ENCODE results near the gene METTL4.
"Not testable (repeated sequence)": the region's sequence is repeated elsewhere in the genome, so short reads cannot be mapped to it uniquely, and the experiment has no call there.

METTL4 gene

GRCh38 chr18:2524794-2525198 lies 46.5 kb downstream of the METTL4 start:
- not testable (repeated sequence) for DNase-seq (ENCODE audit: low spot score); H3K4me3 Mint-ChIP-seq; H3K4me1 Mint-ChIP-seq (ENCODE audit: low read depth); H3K36me3 Mint-ChIP-seq (ENCODE audit: low read depth); H3K27ac Mint-ChIP-seq; H3K27me3 Mint-ChIP-seq (ENCODE audit: low read depth); H3K9me3 Mint-ChIP-seq

GRCh38 chr18:2522112-2522511 lies 49.2 kb downstream of the METTL4 start:
- Mint-ChIP-seq H3K27ac (no peak overlapping the region), H3K4me1 (ENCODE audit: low read depth) (no peaks in the 10 kb centered on the region), H3K9me3 (no peaks in the 10 kb centered on the region), H3K36me3 (ENCODE audit: low read depth) (no peaks in the 10 kb centered on the region), H3K4me3 (no peak overlapping the region), H3K27me3 (ENCODE audit: low read depth) (no peaks in the 10 kb centered on the region)
- DNase-seq (ENCODE audit: low spot score), result no peak

- Mint-ChIP-seq H3K27me3 (ENCODE audit: low read depth) (no peaks in the 10 kb centered on the region), H3K9me3 (no peaks in the 10 kb centered on the region), H3K4me1 (ENCODE audit: low read depth) (peaks cover 11% of the 10 kb centered on the region), H3K36me3 (ENCODE audit: low read depth) (peaks cover 2% of the 10 kb centered on the region), H3K4me3 (no peak overlapping the region), H3K27ac (no peak overlapping the region)
- no peak for DNase-seq (ENCODE audit: low spot score)
These were observed 52.8 kb downstream of the METTL4 start for GRCh38 chr18:2518473-2518872.

- H3K4me3 Mint-ChIP-seq, result no peak overlapping the region
- peaks cover 11% of the 10 kb centered on the region for H3K4me1 Mint-ChIP-seq (ENCODE audit: low read depth)
- H3K36me3 Mint-ChIP-seq (ENCODE audit: low read depth), result peaks cover 2% of the 10 kb centered on the region
- H3K9me3 Mint-ChIP-seq, result no peaks in the 10 kb centered on the region
- no peak overlapping the region for H3K27ac Mint-ChIP-seq
- peak; percentile 12 for DNase-seq (ENCODE audit: low spot score)
- no peaks in the 10 kb centered on the region for H3K27me3 Mint-ChIP-seq (ENCODE audit: low read depth)
These were observed 55.2 kb downstream of the METTL4 start for GRCh38 chr18:2515908-2516625.

- no peak overlapping the region for H3K27ac Mint-ChIP-seq
- no peaks in the 10 kb centered on the region for H3K9me3 Mint-ChIP-seq
- H3K36me3 Mint-ChIP-seq (ENCODE audit: low read depth), result peaks cover 2% of the 10 kb centered on the region
- H3K4me1 Mint-ChIP-seq (ENCODE audit: low read depth), result peaks cover 11% of the 10 kb centered on the region
- H3K27me3 Mint-ChIP-seq (ENCODE audit: low read depth), result no peaks in the 10 kb centered on the region
- no peak for DNase-seq (ENCODE audit: low spot score)
- no peak overlapping the region for H3K4me3 Mint-ChIP-seq
These were observed 56.0 kb downstream of the METTL4 start for GRCh38 chr18:2515171-2515787.

- no peak overlapping the region for H3K27ac Mint-ChIP-seq
- no peak overlapping the region for H3K4me3 Mint-ChIP-seq
- DNase-seq (ENCODE audit: low spot score), result no peak
- no peaks in the 10 kb centered on the region for H3K27me3 Mint-ChIP-seq (ENCODE audit: low read depth)
- no peaks in the 10 kb centered on the region for H3K9me3 Mint-ChIP-seq
- H3K36me3 Mint-ChIP-seq (ENCODE audit: low read depth), result peaks cover 2% of the 10 kb centered on the region
- H3K4me1 Mint-ChIP-seq (ENCODE audit: low read depth), result peaks cover 11% of the 10 kb centered on the region
These were observed 57.7 kb downstream of the METTL4 start for GRCh38 chr18:2513616-2514015.

- H3K4me1 Mint-ChIP-seq (ENCODE audit: low read depth), result peaks cover 11% of the 10 kb centered on the region
- no peak overlapping the region for H3K4me3 Mint-ChIP-seq
- no peaks in the 10 kb centered on the region for H3K9me3 Mint-ChIP-seq
- no peak for DNase-seq (ENCODE audit: low spot score)
- no peaks in the 10 kb centered on the region for H3K27me3 Mint-ChIP-seq (ENCODE audit: low read depth)
- no peak overlapping the region for H3K27ac Mint-ChIP-seq
- H3K36me3 Mint-ChIP-seq (ENCODE audit: low read depth), result peaks cover 2% of the 10 kb centered on the region
These were observed 59.2 kb downstream of the METTL4 start for GRCh38 chr18:2512059-2512458.

GRCh38 chr18:2511451-2511850 lies 59.9 kb downstream of the METTL4 start:
- Mint-ChIP-seq H3K36me3 (ENCODE audit: low read depth) (no peaks in the 10 kb centered on the region), H3K4me1 (ENCODE audit: low read depth) (peaks cover 11% of the 10 kb centered on the region), H3K27ac (no peak overlapping the region), H3K27me3 (ENCODE audit: low read depth) (no peaks in the 10 kb centered on the region), H3K9me3 (no peaks in the 10 kb centered on the region), H3K4me3 (no peak overlapping the region)
- DNase-seq (ENCODE audit: low spot score), result no peak

- no peak for DNase-seq (ENCODE audit: low spot score)
- peaks cover 2% of the 10 kb centered on the region for H3K4me1 Mint-ChIP-seq (ENCODE audit: low read depth)
- H3K36me3 Mint-ChIP-seq (ENCODE audit: low read depth), result no peaks in the 10 kb centered on the region
- H3K9me3 Mint-ChIP-seq, result no peaks in the 10 kb centered on the region
- H3K27ac Mint-ChIP-seq, result no peak overlapping the region
- no peak overlapping the region for H3K4me3 Mint-ChIP-seq
- no peaks in the 10 kb centered on the region for H3K27me3 Mint-ChIP-seq (ENCODE audit: low read depth)
These were observed 60.9 kb downstream of the METTL4 start for GRCh38 chr18:2510416-2510815.

GRCh38 chr18:2508678-2509077 lies 62.6 kb downstream of the METTL4 start:
- Mint-ChIP-seq H3K27ac (no peak overlapping the region), H3K36me3 (ENCODE audit: low read depth) (no peaks in the 10 kb centered on the region), H3K4me3 (no peak overlapping the region), H3K27me3 (ENCODE audit: low read depth) (no peaks in the 10 kb centered on the region), H3K9me3 (no peaks in the 10 kb centered on the region), H3K4me1 (ENCODE audit: low read depth) (no peaks in the 10 kb centered on the region)
- no peak for DNase-seq (ENCODE audit: low spot score)

- no peaks in the 10 kb centered on the region for H3K9me3 Mint-ChIP-seq
- no peak overlapping the region for H3K27ac Mint-ChIP-seq
- H3K27me3 Mint-ChIP-seq (ENCODE audit: low read depth), result peaks cover under 1% of the 10 kb centered on the region
- H3K36me3 Mint-ChIP-seq (ENCODE audit: low read depth), result no peaks in the 10 kb centered on the region
- no peak overlapping the region for H3K4me3 Mint-ChIP-seq
- DNase-seq (ENCODE audit: low spot score), result no peak
- no peaks in the 10 kb centered on the region for H3K4me1 Mint-ChIP-seq (ENCODE audit: low read depth)
These were observed 63.1 kb downstream of the METTL4 start for GRCh38 chr18:2508155-2508554.

GRCh38 chr18:2504642-2505041 lies 66.7 kb downstream of the METTL4 start:
- H3K36me3 Mint-ChIP-seq (ENCODE audit: low read depth), result no peaks in the 10 kb centered on the region
- H3K9me3 Mint-ChIP-seq, result no peaks in the 10 kb centered on the region
- no peaks in the 10 kb centered on the region for H3K4me1 Mint-ChIP-seq (ENCODE audit: low read depth)
- no peak overlapping the region for H3K27ac Mint-ChIP-seq
- no peak for DNase-seq (ENCODE audit: low spot score)
- no peak overlapping the region for H3K4me3 Mint-ChIP-seq
- H3K27me3 Mint-ChIP-seq (ENCODE audit: low read depth), result peaks cover 6% of the 10 kb centered on the region

- H3K27ac Mint-ChIP-seq, result no peak overlapping the region
- H3K36me3 Mint-ChIP-seq (ENCODE audit: low read depth), result no peaks in the 10 kb centered on the region
- no peaks in the 10 kb centered on the region for H3K4me1 Mint-ChIP-seq (ENCODE audit: low read depth)
- DNase-seq (ENCODE audit: low spot score), result no peak
- H3K4me3 Mint-ChIP-seq, result no peak overlapping the region
- H3K9me3 Mint-ChIP-seq, result no peaks in the 10 kb centered on the region
- H3K27me3 Mint-ChIP-seq (ENCODE audit: low read depth), result peaks cover 6% of the 10 kb centered on the region
These were observed 68.4 kb downstream of the METTL4 start for GRCh38 chr18:2502880-2503279.

GRCh38 chr18:2502394-2502793 lies 68.9 kb downstream of the METTL4 start:
- Mint-ChIP-seq H3K36me3 (ENCODE audit: low read depth) (no peaks in the 10 kb centered on the region), H3K27me3 (ENCODE audit: low read depth) (peaks cover 6% of the 10 kb centered on the region), H3K4me3 (no peak overlapping the region), H3K9me3 (no peaks in the 10 kb centered on the region), H3K27ac (no peak overlapping the region), H3K4me1 (ENCODE audit: low read depth) (no peaks in the 10 kb centered on the region)
- no peak for DNase-seq (ENCODE audit: low spot score)

- Mint-ChIP-seq H3K4me1 (ENCODE audit: low read depth) (no peaks in the 10 kb centered on the region), H3K4me3 (no peak overlapping the region), H3K27ac (no peak overlapping the region), H3K27me3 (ENCODE audit: low read depth) (peaks cover 2% of the 10 kb centered on the region), H3K36me3 (ENCODE audit: low read depth) (no peaks in the 10 kb centered on the region), H3K9me3 (no peaks in the 10 kb centered on the region)
- no peak for DNase-seq (ENCODE audit: low spot score)
These were observed 73.5 kb downstream of the METTL4 start for GRCh38 chr18:2497797-2498196.

Measured in T-helper 2 cell treated with Interferon-gamma antibody and Interleukin-4, amounts not matched to agents 5 μg/mL and 100 μg/mL, for 36 hours (primary cell).